ENCODE data around the gene POMP. TPM values are rescaled to one million over a fixed set of nuclear protein-coding genes. Genes with fewer than 3 reads are reported as not detected.

The POMP gene
- total RNA-seq, 1 donor from 2014 or later: 54.0 TPM

DNA sequence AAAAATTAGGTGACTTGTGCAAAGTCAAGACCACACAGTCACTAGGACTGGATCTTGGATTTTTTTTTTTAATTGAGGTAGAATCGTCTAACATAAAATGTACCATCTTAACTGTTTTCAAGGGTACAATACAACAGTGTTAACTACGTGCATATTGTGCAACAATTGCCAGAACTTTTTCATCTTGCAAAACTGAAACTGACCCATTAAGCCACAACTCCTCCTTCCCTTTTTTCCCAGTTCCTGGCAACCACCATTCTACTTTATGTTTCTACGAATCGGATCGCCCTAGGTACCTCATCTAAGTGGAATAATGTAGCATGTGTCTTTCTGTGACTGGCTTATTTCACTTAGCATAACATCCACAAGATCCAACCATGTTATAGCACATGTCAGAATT, 37.5 kb upstream of the POMP start:
- H3K4me3 Mint-ChIP-seq: no peak overlapping the region
- H3K36me3 Mint-ChIP-seq (ENCODE audit: low read depth): no peaks in the 10 kb centered on the region
- intact Hi-C loops (cut with micrococcal nuclease): no loop called here
- CTCF ChIA-PET: no interaction called here
- no peak for ATAC-seq (ENCODE audit: low read depth)
- no peak overlapping the region for H3K27ac Mint-ChIP-seq
- H3K4me1 Mint-ChIP-seq: peaks cover 7% of the 10 kb centered on the region
- POLR2A ChIA-PET: no interaction called here
- peaks cover 1% of the 10 kb centered on the region for H3K27me3 Mint-ChIP-seq
- H3K9me3 Mint-ChIP-seq: no peaks in the 10 kb centered on the region
- no peak for DNase-seq
- TF ChIP-seq, protein P1, sequence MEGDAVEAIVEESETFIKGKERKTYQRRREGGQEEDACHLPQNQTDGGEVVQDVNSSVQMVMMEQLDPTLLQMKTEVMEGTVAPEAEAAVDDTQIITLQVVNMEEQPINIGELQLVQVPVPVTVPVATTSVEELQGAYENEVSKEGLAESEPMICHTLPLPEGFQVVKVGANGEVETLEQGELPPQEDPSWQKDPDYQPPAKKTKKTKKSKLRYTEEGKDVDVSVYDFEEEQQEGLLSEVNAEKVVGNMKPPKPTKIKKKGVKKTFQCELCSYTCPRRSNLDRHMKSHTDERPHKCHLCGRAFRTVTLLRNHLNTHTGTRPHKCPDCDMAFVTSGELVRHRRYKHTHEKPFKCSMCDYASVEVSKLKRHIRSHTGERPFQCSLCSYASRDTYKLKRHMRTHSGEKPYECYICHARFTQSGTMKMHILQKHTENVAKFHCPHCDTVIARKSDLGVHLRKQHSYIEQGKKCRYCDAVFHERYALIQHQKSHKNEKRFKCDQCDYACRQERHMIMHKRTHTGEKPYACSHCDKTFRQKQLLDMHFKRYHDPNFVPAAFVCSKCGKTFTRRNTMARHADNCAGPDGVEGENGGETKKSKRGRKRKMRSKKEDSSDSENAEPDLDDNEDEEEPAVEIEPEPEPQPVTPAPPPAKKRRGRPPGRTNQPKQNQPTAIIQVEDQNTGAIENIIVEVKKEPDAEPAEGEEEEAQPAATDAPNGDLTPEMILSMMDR (IDR thresholded peaks at IDR 0.05): no peak

DNA sequence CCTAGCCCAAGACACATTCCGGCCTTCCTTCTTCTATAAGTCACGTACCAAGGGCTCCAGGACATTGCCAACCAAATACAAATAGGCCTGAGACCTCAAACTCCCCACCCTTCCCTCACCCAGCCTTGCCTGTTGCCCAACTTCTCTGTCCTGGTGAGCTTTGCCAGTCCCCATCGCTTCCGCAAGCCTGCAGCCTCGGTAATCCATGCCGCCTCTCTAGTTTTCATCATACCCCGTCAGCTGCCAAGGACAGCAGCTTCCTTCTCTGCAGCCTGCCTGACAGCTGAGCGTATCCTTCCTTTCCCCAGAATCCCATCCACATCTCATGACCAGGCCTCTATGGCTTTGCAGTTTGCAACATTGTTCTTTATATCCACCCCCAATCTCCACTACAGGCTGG, 36.6 kb upstream of the POMP start:
- ATAC-seq (ENCODE audit: low read depth) (no peak), DNase-seq (no peak)
- ChIA-PET POLR2A (interaction anchor here (0.5 kb wide), 1 partner anchor 575 kb away, joined by 3 read pairs; no protein-coding TSS in a partner anchor), CTCF (no interaction called here)
- Mint-ChIP-seq H3K4me1 (peaks cover 7% of the 10 kb centered on the region), H3K27ac (no peak overlapping the region), H3K9me3 (no peaks in the 10 kb centered on the region), H3K4me3 (no peak overlapping the region), H3K27me3 (no peaks in the 10 kb centered on the region), H3K36me3 (ENCODE audit: low read depth) (no peaks in the 10 kb centered on the region)
- intact Hi-C loops (cut with micrococcal nuclease): no loop called here
- TF ChIP-seq, protein P1 (IDR thresholded peaks at IDR 0.05): no peak

DNA sequence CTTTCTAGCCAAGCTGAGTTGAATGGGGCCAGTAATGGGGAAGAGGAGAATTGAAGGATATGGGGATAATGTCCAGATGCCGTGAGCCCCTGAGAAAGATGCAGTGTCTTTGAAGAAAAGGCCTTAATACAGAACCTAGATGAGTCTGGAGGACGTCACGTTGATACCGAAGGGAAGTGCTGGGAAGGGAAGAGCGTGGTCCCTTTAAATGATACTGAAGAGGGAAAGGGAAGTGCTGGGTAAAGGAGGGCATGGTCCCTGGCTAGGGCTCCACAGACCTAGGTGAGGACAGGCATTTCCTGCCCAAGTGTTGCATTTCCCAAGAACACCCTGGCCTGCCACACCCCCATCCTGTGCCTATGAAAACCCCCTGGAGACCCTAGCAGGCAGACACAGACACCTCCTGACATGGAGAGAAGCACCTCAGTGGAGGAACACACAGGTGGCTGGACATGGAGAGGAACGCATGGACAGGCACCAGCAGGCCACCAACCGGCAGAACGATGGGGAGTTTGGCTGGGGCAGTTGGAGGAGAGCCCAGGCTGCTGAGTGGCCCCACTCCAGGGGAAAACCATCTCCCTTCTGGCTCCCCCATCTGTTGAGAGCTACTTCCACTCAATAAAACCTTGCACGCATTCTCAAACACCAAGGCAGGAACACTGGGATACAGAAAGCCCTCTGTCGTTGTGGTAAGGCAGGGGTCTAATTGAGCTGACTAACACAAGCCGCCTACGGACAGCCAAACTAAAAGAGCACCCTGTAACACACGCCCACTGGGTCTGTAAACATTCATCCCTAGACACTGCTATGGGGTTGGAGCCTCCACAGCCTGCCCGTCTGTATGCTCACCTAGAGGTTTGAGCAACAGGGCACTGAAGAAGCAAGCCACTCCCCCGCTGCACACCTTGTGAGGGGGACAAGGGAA, 34.9 kb upstream of the POMP start:
- intact Hi-C loops (cut with micrococcal nuclease): no loop called here

DNA sequence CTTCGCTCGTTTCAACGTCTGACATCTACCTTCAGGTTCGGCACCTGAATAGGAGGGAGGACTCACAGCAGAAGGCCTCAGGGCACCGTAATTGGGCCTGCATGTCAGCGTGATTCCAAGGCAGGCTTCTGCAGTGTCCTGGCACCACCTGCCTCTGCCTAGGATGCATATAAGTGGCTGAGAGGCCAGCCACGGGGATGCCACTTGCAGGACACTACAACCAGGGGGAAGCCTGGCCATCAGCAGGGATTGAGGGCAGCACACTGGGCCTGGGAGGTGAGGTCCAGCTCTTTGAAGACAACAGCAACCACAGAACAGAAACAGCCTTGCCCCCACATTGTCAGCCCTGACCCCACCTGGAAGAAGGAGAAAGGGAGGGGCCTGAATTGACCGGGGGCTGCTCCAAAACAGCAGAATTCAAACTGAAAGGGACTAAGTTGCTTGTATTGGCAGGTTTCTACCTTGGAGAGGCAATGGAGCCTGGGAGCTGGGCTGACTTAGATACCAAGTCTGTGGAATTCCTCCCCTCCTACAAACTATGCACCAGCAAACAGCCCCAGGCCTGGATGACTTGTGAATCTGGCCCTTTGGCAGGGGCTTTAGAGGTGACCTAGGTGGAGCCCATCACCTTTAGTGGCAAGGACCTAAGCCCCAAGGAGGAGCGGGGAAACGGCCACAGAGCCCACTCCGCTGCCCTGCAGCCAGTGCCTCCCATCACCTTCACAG, 34.1 kb upstream of the POMP start:
- intact Hi-C loops (cut with micrococcal nuclease): no loop called here
- peaks cover 7% of the 10 kb centered on the region for H3K4me1 Mint-ChIP-seq
- no peak overlapping the region for H3K27ac Mint-ChIP-seq
- H3K4me3 Mint-ChIP-seq: no peak overlapping the region
- POLR2A ChIA-PET: no interaction called here
- DNase-seq (no peak), ATAC-seq (ENCODE audit: low read depth) (no peak)
- TF ChIP-seq, protein P1 (IDR thresholded peaks at IDR 0.05): no peak
- H3K36me3 Mint-ChIP-seq (ENCODE audit: low read depth): no peaks in the 10 kb centered on the region
- H3K27me3 Mint-ChIP-seq: no peaks in the 10 kb centered on the region
- no peaks in the 10 kb centered on the region for H3K9me3 Mint-ChIP-seq
- CTCF ChIA-PET: no interaction called here

More for the DNA sequence above, 34.9 kb upstream of the POMP start:
- Mint-ChIP-seq H3K4me3 (no peak overlapping the region), H3K27me3 (no peaks in the 10 kb centered on the region), H3K4me1 (peaks cover 7% of the 10 kb centered on the region), H3K27ac (no peak overlapping the region), H3K36me3 (ENCODE audit: low read depth) (no peaks in the 10 kb centered on the region), H3K9me3 (no peaks in the 10 kb centered on the region)
- ChIA-PET CTCF (no interaction called here), POLR2A (no interaction called here)
- TF ChIP-seq, protein P1 (IDR thresholded peaks at IDR 0.05): no peak
- DNase-seq: no peak
- no peak for ATAC-seq (ENCODE audit: low read depth)

DNA sequence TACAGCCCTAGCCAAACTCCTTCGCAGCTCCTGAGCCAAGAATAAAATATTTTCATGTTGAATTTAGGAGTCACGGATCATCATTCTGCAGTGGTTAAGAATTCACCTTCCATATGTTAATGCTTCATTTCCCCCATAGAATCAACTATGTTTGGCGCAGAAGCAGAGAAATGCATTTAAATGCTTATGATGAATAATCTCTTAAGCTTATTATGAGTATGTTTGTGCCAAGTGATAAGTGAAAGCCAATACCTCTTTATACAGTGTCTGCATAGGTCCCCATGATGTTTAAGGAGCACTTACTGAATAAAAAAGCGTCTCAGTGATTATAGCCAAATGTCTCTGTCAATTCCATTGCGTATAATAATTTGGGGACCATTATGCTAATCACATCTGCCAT, 32.7 kb upstream of the POMP start:
- H3K4me3 Mint-ChIP-seq: no peak overlapping the region
- ChIA-PET CTCF (interaction anchor here (0.6 kb wide), 1 partner anchor 11 kb away, joined by 3 read pairs; no protein-coding TSS in a partner anchor), POLR2A (no interaction called here)
- no peaks in the 10 kb centered on the region for H3K36me3 Mint-ChIP-seq (ENCODE audit: low read depth)
- no peaks in the 10 kb centered on the region for H3K27me3 Mint-ChIP-seq
- TF ChIP-seq, protein P1 (IDR thresholded peaks at IDR 0.05): no peak
- ATAC-seq (ENCODE audit: low read depth): no peak
- H3K4me1 Mint-ChIP-seq: peaks cover 7% of the 10 kb centered on the region
- no peak overlapping the region for H3K27ac Mint-ChIP-seq
- no peak for DNase-seq
- H3K9me3 Mint-ChIP-seq: no peaks in the 10 kb centered on the region
- intact Hi-C loops (cut with micrococcal nuclease): no loop called here
